Activated CD4-positive, alpha-beta T cell treated with anti-CD3 and anti-CD28 coated beads, Interleukin-2, amount 10 ng/mL, durations not matched to agents 24 days and 14 days (primary cell): ENCODE measurements around the gene NFIB. TPM values are rescaled to one million over a fixed set of nuclear protein-coding genes. Genes with fewer than 3 reads are reported as not detected.

Experiments
- DNase-seq: peaks from one replicate; pipeline ENCODE4 v3.0.0; 2022
- H3K27ac Mint-ChIP-seq: one replicate; pipeline ENCODE4 v1.8.0; 2022; ENCODE audit warnings: mild to moderate bottlenecking, mixed read lengths
- H3K27me3 Mint-ChIP-seq: one replicate; pipeline ENCODE4 v1.8.0; 2022; ENCODE audit warnings: mixed read lengths
- H3K36me3 Mint-ChIP-seq: one replicate; pipeline ENCODE4 v1.8.0; 2022; ENCODE audit warnings: low read depth, mild to moderate bottlenecking, mixed read lengths
- H3K4me1 Mint-ChIP-seq: one replicate; pipeline ENCODE4 v1.8.0; 2021; ENCODE audit warnings: mixed read lengths
- H3K4me3 Mint-ChIP-seq: one replicate; pipeline ENCODE4 v1.8.0; 2022; ENCODE audit warnings: mild to moderate bottlenecking, moderate library complexity, mixed read lengths
- H3K9me3 Mint-ChIP-seq: one replicate; pipeline ENCODE4 v1.8.0; 2021; ENCODE audit warnings: mixed read lengths
- intact Hi-C: fragments of 100-400 bp; cut with micrococcal nuclease; formaldehyde crosslinking; loops from one replicate; pipeline ENCODE4 v1.15.1; 2023
- total RNA-seq: library from RNA; stranded (reverse); gene quantifications from 2 replicates; pipeline ENCODE4 v1.2.3, GENCODE V29; 2022

The NFIB gene
- total RNA-seq, 1 donor from 2014 or later, result not detected

GRCh38 chr9:14348373-14349145 is 34.6 kb upstream of the NFIB start:
- Mint-ChIP-seq H3K36me3 (no peaks in the 10 kb centered on the region), H3K9me3 (no peaks in the 10 kb centered on the region), H3K4me1 (peaks cover 4% of the 10 kb centered on the region), H3K4me3 (no peak overlapping the region), H3K27me3 (peaks cover 61% of the 10 kb centered on the region), H3K27ac (peak overlapping the region; percentile 65)
- intact Hi-C loops, result loop anchor here (1.0 kb wide), 1 partner anchor 36 kb away; no protein-coding TSS in a partner anchor
- no peak for DNase-seq

GRCh38 chr9:14348123-14348372 is 34.1 kb upstream of the NFIB start:
- Mint-ChIP-seq H3K4me1 (no peaks in the 10 kb centered on the region), H3K27me3 (peaks cover 60% of the 10 kb centered on the region), H3K27ac (no peak overlapping the region), H3K36me3 (no peaks in the 10 kb centered on the region), H3K4me3 (no peak overlapping the region), H3K9me3 (no peaks in the 10 kb centered on the region)
- intact Hi-C loops, result no loop called here
- no peak for DNase-seq

GRCh38 chr9:14347406-14348122 is 33.6 kb upstream of the NFIB start:
- intact Hi-C loops, result no loop called here
- Mint-ChIP-seq H3K27me3 (peaks cover 56% of the 10 kb centered on the region), H3K36me3 (no peaks in the 10 kb centered on the region), H3K27ac (no peak overlapping the region), H3K9me3 (no peaks in the 10 kb centered on the region), H3K4me1 (no peaks in the 10 kb centered on the region), H3K4me3 (no peak overlapping the region)
- no peak for DNase-seq

GRCh38 chr9:14346811-14347405 is 33.0 kb upstream of the NFIB start:
- Mint-ChIP-seq H3K4me3 (no peak overlapping the region), H3K9me3 (no peaks in the 10 kb centered on the region), H3K4me1 (no peaks in the 10 kb centered on the region), H3K36me3 (no peaks in the 10 kb centered on the region), H3K27me3 (peaks cover 56% of the 10 kb centered on the region), H3K27ac (no peak overlapping the region)
- intact Hi-C loops, result no loop called here
- DNase-seq, result no peak

GRCh38 chr9:14346231-14346791 is 32.4 kb upstream of the NFIB start:
- H3K4me3 Mint-ChIP-seq, result no peak overlapping the region
- peaks cover 53% of the 10 kb centered on the region for H3K27me3 Mint-ChIP-seq
- no peak for DNase-seq
- no peaks in the 10 kb centered on the region for H3K4me1 Mint-ChIP-seq
- no peaks in the 10 kb centered on the region for H3K9me3 Mint-ChIP-seq
- no peaks in the 10 kb centered on the region for H3K36me3 Mint-ChIP-seq
- intact Hi-C loops, result no loop called here
- H3K27ac Mint-ChIP-seq, result no peak overlapping the region

- no peak for DNase-seq
- Mint-ChIP-seq H3K36me3 (no peaks in the 10 kb centered on the region), H3K9me3 (no peaks in the 10 kb centered on the region), H3K4me1 (no peaks in the 10 kb centered on the region), H3K27me3 (peaks cover 48% of the 10 kb centered on the region), H3K27ac (no peak overlapping the region), H3K4me3 (no peak overlapping the region)
- intact Hi-C loops, result no loop called here
Measured at GRCh38 chr9:14345354-14346230, 31.7 kb upstream of the NFIB start.

- DNase-seq, result no peak
- intact Hi-C loops, result no loop called here
- H3K9me3 Mint-ChIP-seq, result no peaks in the 10 kb centered on the region
- no peaks in the 10 kb centered on the region for H3K4me1 Mint-ChIP-seq
- H3K4me3 Mint-ChIP-seq, result no peak overlapping the region
- peak overlapping the region; percentile 20 for H3K27ac Mint-ChIP-seq
- H3K27me3 Mint-ChIP-seq, result peaks cover 43% of the 10 kb centered on the region
- H3K36me3 Mint-ChIP-seq, result no peaks in the 10 kb centered on the region
Measured at GRCh38 chr9:14344941-14345353, 31.0 kb upstream of the NFIB start.

GRCh38 chr9:14344053-14344524 is 30.1 kb upstream of the NFIB start:
- Mint-ChIP-seq H3K4me1 (no peaks in the 10 kb centered on the region), H3K4me3 (no peak overlapping the region), H3K9me3 (no peaks in the 10 kb centered on the region), H3K27ac (no peak overlapping the region), H3K27me3 (peaks cover 37% of the 10 kb centered on the region), H3K36me3 (no peaks in the 10 kb centered on the region)
- no peak for DNase-seq
- intact Hi-C loops, result no loop called here

GRCh38 chr9:14343261-14344031 is 29.5 kb upstream of the NFIB start:
- intact Hi-C loops, result no loop called here
- no peaks in the 10 kb centered on the region for H3K36me3 Mint-ChIP-seq
- no peak overlapping the region for H3K27ac Mint-ChIP-seq
- H3K4me3 Mint-ChIP-seq, result no peak overlapping the region
- H3K27me3 Mint-ChIP-seq, result peaks cover 30% of the 10 kb centered on the region
- DNase-seq, result no peak
- H3K4me1 Mint-ChIP-seq, result no peaks in the 10 kb centered on the region
- no peaks in the 10 kb centered on the region for H3K9me3 Mint-ChIP-seq

- peaks cover 23% of the 10 kb centered on the region for H3K27me3 Mint-ChIP-seq
- DNase-seq, result no peak
- no peaks in the 10 kb centered on the region for H3K36me3 Mint-ChIP-seq
- H3K4me3 Mint-ChIP-seq, result no peak overlapping the region
- H3K9me3 Mint-ChIP-seq, result no peaks in the 10 kb centered on the region
- no peak overlapping the region for H3K27ac Mint-ChIP-seq
- intact Hi-C loops, result no loop called here
- no peaks in the 10 kb centered on the region for H3K4me1 Mint-ChIP-seq
Measured at GRCh38 chr9:14342736-14343135, 28.8 kb upstream of the NFIB start.

GRCh38 chr9:14341437-14342122 is 27.6 kb upstream of the NFIB start:
- H3K27me3 Mint-ChIP-seq, result peaks cover 13% of the 10 kb centered on the region
- H3K4me3 Mint-ChIP-seq, result no peak overlapping the region
- H3K27ac Mint-ChIP-seq, result no peak overlapping the region
- no peaks in the 10 kb centered on the region for H3K4me1 Mint-ChIP-seq
- intact Hi-C loops, result no loop called here
- H3K9me3 Mint-ChIP-seq, result no peaks in the 10 kb centered on the region
- no peak for DNase-seq
- no peaks in the 10 kb centered on the region for H3K36me3 Mint-ChIP-seq

GRCh38 chr9:14340994-14341393 is 27.1 kb upstream of the NFIB start:
- H3K27me3 Mint-ChIP-seq, result peaks cover 8% of the 10 kb centered on the region
- no peak overlapping the region for H3K27ac Mint-ChIP-seq
- H3K36me3 Mint-ChIP-seq, result no peaks in the 10 kb centered on the region
- intact Hi-C loops, result no loop called here
- H3K9me3 Mint-ChIP-seq, result no peaks in the 10 kb centered on the region
- no peaks in the 10 kb centered on the region for H3K4me1 Mint-ChIP-seq
- DNase-seq, result no peak
- no peak overlapping the region for H3K4me3 Mint-ChIP-seq
